ENCODE results near the gene DDAH1.

DNA sequence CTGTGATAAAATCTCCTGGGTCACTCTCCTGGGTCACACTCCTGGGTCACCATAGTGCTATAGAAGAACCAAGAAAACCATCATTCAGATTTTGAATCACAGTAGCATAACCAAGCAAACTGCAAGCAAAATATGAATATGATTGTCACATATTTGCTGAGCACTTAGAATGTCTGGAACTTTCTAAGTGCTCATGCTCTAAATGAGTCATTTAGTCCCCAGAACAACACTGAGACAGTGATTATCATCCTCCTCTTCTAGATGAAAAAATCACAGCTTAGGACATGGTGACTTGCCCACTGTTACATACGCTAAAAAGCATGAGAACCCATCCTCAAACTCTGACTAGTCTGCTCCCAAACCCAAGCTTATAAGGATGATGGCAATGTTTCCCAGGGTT, 39.5 kb upstream of the DDAH1 start:
- TF ChIP-seq, protein P1, sequence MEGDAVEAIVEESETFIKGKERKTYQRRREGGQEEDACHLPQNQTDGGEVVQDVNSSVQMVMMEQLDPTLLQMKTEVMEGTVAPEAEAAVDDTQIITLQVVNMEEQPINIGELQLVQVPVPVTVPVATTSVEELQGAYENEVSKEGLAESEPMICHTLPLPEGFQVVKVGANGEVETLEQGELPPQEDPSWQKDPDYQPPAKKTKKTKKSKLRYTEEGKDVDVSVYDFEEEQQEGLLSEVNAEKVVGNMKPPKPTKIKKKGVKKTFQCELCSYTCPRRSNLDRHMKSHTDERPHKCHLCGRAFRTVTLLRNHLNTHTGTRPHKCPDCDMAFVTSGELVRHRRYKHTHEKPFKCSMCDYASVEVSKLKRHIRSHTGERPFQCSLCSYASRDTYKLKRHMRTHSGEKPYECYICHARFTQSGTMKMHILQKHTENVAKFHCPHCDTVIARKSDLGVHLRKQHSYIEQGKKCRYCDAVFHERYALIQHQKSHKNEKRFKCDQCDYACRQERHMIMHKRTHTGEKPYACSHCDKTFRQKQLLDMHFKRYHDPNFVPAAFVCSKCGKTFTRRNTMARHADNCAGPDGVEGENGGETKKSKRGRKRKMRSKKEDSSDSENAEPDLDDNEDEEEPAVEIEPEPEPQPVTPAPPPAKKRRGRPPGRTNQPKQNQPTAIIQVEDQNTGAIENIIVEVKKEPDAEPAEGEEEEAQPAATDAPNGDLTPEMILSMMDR (IDR thresholded peaks at IDR 0.05): no peak
- no peak for TF ChIP-seq POLR2A (IDR thresholded peaks at IDR 0.05)
- no peak for TF ChIP-seq POLR2AphosphoS5 (IDR thresholded peaks at IDR 0.05)
- TF ChIP-seq EP300 (IDR thresholded peaks at IDR 0.05): no peak

Data from sigmoid colon (tissue), 4 donors.